CD4-positive, alpha-beta T cell (primary cell): ENCODE data around the gene TRERF1. TPM values are rescaled to one million over a fixed set of nuclear protein-coding genes. Genes with fewer than 3 reads are reported as not detected.
A peak's percentile ranks its signal among the peaks of the same experiment; 100 is the strongest.

Experiments used
- ATAC-seq: fragments of 200-7000 bp; cut with Tn5 transposase; one replicate; pipeline ENCODE4 v1.10.0; 2022; ENCODE audit warnings: mild to moderate bottlenecking; ENCODE audit not compliant: poor library complexity
- CTCF ChIA-PET: fragments of 350-600 bp; sonication (Branson Sonifier 250); formaldehyde crosslinking; loops from one replicate; lab custom pipeline; 2021; ENCODE audit warnings: antibody characterized with exemption, inconsistent platforms; lab: Charles Lee
- POLR2A ChIA-PET: fragments of 350-600 bp; sonication (Branson Sonifier 250); formaldehyde crosslinking; loops from one replicate; lab custom pipeline; 2021; ENCODE audit warnings: antibody characterized with exemption, inconsistent platforms; lab: Charles Lee
- DNase-seq, 14 experiments: peaks; one replicate each; pipeline ENCODE4 v3.0.0-alpha.2; 2013 to 2020; ENCODE audit warnings: mixed read lengths in 2 of 14
- H3K27ac ChIP-seq, 2 donors: one replicate each; pipeline versions ENCODE4 v1.5.1 to v1.7.0; 2013; ENCODE audit warnings: low read length in 2 of 2, low read depth in 1 of 2, mild to moderate bottlenecking in 1 of 2
- H3K27me3 ChIP-seq, 2 experiments: 1 replicate in 1 of 2; 2 replicates in 1 of 2; pipeline versions ENCODE4 v1.6.1 to v1.7.0; 2013; ENCODE audit warnings: low read length in 2 of 2, control low read depth in 1 of 2, mild to moderate bottlenecking in 1 of 2, moderate library complexity in 1 of 2; ENCODE audit not compliant: insufficient read depth in 2 of 2, control insufficient read depth in 1 of 2
- H3K36me3 ChIP-seq: one replicate; pipeline ENCODE4 v1.6.1; 2013; ENCODE audit warnings: low read length, control low read depth; ENCODE audit not compliant: insufficient read depth
- H3K4me1 ChIP-seq: one replicate; pipeline ENCODE4 v1.6.1; 2013; ENCODE audit warnings: low read length, control low read depth; ENCODE audit not compliant: insufficient read depth
- H3K4me3 ChIP-seq: one replicate; pipeline ENCODE4 v1.5.1; 2013; ENCODE audit warnings: mild to moderate bottlenecking, low read length, moderate library complexity
- H3K9me3 ChIP-seq, 2 experiments: 1 replicate in 1 of 2; 2 replicates in 1 of 2; pipeline versions ENCODE4 v1.6.1 to v1.7.0; 2013; ENCODE audit warnings: low read length in 2 of 2, mild to moderate bottlenecking in 2 of 2, control low read depth in 1 of 2, moderate library complexity in 1 of 2; ENCODE audit not compliant: control insufficient read depth in 1 of 2, insufficient read depth in 1 of 2
- H3K27ac Mint-ChIP-seq: one replicate; pipeline ENCODE4 v1.8.0; 2020; ENCODE audit warnings: mixed read lengths
- H3K27me3 Mint-ChIP-seq: one replicate; pipeline ENCODE4 v1.8.0; 2021; ENCODE audit warnings: mixed read lengths
- H3K36me3 Mint-ChIP-seq: one replicate; pipeline ENCODE4 v1.8.0; 2021; ENCODE audit warnings: low read depth, mixed read lengths
- H3K4me1 Mint-ChIP-seq: one replicate; pipeline ENCODE4 v1.8.0; 2021; ENCODE audit warnings: low read depth, mixed read lengths
- H3K4me3 Mint-ChIP-seq: one replicate; pipeline ENCODE4 v1.8.0; 2020; ENCODE audit warnings: mild to moderate bottlenecking, mixed read lengths
- H3K9me3 Mint-ChIP-seq: one replicate; pipeline ENCODE4 v1.8.0; 2020; ENCODE audit warnings: mixed read lengths
- intact Hi-C, 2 experiments: fragments of 100-400 bp; cut with DNase I in 1 of 2; cut with micrococcal nuclease in 1 of 2; formaldehyde crosslinking; loops; one replicate each; pipeline versions ENCODE4 v1.15.1 to v1.9.0; 2023 to 2025; cut with DNase I, micrococcal nuclease
- total RNA-seq, 174 experiments: library from RNA in 2 of 174; stranded (reverse) in 2 of 174; gene quantifications; one replicate each; pipeline ENCODE4 v1.2.3 and lab custom pipeline; 2021 to 2026
- TF ChIP-seq, protein P1 (sequence below): fragments of 200-600 bp; IDR thresholded peaks from one replicate; pipeline ENCODE4 v1.8.0; 2022; ENCODE audit warnings: antibody characterized with exemption, mild to moderate bottlenecking

The TRERF1 gene
- total RNA-seq, 2 experiments from 2014 or later: 31.0 to 31.7 TPM

DNA sequence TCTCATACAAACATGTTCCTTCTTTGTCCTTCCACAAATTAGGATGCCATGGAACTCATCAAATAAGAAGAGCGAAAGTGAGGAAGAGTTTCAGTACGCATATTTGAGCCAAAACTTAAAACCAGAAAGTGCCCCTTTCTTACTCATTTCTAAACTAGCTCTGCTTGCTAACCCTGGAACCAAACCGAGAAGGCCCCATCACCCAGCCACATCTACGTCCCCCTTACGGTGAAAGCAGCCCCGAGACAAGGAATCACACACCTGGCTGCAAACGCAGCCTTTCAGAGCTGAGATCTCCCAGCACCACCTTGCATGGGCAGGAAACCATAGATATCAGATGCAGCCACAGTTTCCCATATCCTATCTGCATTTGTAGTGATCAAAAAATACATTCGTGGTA lies 28.5 kb downstream of the TRERF1 start:
- peak overlapping the region in 1 of 2 donors; percentile 17 for H3K27ac ChIP-seq
- Mint-ChIP-seq H3K4me1 (peaks cover 76% of the 10 kb centered on the region), H3K4me3 (peak overlapping the region; percentile 88), H3K9me3 (no peaks in the 10 kb centered on the region), H3K27me3 (no peaks in the 10 kb centered on the region), H3K27ac (peak overlapping the region; percentile 76), H3K36me3 (peaks cover 6% of the 10 kb centered on the region)
- intact Hi-C loops: no loop called here
- TF ChIP-seq, protein P1, sequence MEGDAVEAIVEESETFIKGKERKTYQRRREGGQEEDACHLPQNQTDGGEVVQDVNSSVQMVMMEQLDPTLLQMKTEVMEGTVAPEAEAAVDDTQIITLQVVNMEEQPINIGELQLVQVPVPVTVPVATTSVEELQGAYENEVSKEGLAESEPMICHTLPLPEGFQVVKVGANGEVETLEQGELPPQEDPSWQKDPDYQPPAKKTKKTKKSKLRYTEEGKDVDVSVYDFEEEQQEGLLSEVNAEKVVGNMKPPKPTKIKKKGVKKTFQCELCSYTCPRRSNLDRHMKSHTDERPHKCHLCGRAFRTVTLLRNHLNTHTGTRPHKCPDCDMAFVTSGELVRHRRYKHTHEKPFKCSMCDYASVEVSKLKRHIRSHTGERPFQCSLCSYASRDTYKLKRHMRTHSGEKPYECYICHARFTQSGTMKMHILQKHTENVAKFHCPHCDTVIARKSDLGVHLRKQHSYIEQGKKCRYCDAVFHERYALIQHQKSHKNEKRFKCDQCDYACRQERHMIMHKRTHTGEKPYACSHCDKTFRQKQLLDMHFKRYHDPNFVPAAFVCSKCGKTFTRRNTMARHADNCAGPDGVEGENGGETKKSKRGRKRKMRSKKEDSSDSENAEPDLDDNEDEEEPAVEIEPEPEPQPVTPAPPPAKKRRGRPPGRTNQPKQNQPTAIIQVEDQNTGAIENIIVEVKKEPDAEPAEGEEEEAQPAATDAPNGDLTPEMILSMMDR: no peak
- H3K36me3 ChIP-seq: peaks cover 3% of the 10 kb centered on the region
- H3K9me3 ChIP-seq: no peaks in the 10 kb centered on the region
- no peaks in the 10 kb centered on the region for H3K27me3 ChIP-seq
- peak overlapping the region; percentile 43 for H3K4me3 ChIP-seq
- ChIA-PET POLR2A (interaction anchor here (0.9 to 2.9 kb wide), 9 partner anchors 18 to 141 kb away, joined by 3 to 21 read pairs (median 4); partner anchors contain the start of genes TRERF1 and UBR2), CTCF (interaction anchor here (0.8 to 1.8 kb wide), 5 partner anchors 8 to 49 kb away, joined by 3 to 4 read pairs (median 4); no protein-coding TSS in a partner anchor)
- ATAC-seq (peak; percentile 52), DNase-seq (peak in 1 of 14 experiments; percentile 30)
- H3K4me1 ChIP-seq: peaks cover 51% of the 10 kb centered on the region

DNA sequence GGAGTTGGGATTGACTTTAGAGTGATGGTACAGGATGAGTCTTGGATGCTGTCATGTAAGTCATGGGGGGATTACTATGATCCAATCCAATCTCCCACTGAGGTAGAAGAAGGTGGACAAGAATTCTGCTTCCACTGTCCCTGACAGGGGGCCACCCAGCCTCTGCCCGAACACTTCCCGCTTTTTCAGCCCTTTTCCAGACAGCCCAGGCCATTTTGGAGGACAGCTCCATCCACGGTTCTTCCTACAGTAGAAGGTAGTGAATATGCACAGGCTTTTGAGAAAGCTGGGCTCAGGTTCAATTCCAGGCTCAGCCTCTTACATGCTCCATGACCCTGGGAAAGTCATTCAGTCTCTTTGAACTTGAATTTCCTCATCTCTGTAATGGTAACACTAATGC lies 31.0 kb downstream of the TRERF1 start:
- ChIA-PET CTCF (interaction anchor here (1.0 kb wide), 1 partner anchor 7 kb away, joined by 3 read pairs; no protein-coding TSS in a partner anchor), POLR2A (interaction anchor here (1.2 to 3.0 kb wide), 2 partner anchors 21 to 32 kb away, joined by 4 to 11 read pairs; no protein-coding TSS in a partner anchor)
- no peak for DNase-seq
- no peaks in the 10 kb centered on the region for H3K9me3 Mint-ChIP-seq
- Histone ChIP-seq H3K4me3 (no peak overlapping the region), H3K36me3 (peaks cover 3% of the 10 kb centered on the region), H3K4me1 (peaks cover 52% of the 10 kb centered on the region), H3K9me3 (no peaks in the 10 kb centered on the region), H3K27me3 (no peaks in the 10 kb centered on the region), H3K27ac (no peak overlapping the region)
- H3K4me1 Mint-ChIP-seq: peaks cover 85% of the 10 kb centered on the region
- H3K4me3 Mint-ChIP-seq: no peak overlapping the region
- TF ChIP-seq, protein P1: no peak
- peaks cover 5% of the 10 kb centered on the region for H3K36me3 Mint-ChIP-seq
- intact Hi-C loops: no loop called here
- H3K27ac Mint-ChIP-seq: no peak overlapping the region
- no peaks in the 10 kb centered on the region for H3K27me3 Mint-ChIP-seq
- no peak for ATAC-seq

- intact Hi-C loops: loop anchor here in 1 of 2 experiments (5.0 kb wide), 2 partner anchors 33 to 52 kb away; partner anchors contain the start of gene TRERF1
- Mint-ChIP-seq H3K9me3 (no peaks in the 10 kb centered on the region), H3K4me1 (peaks cover 85% of the 10 kb centered on the region), H3K27me3 (no peaks in the 10 kb centered on the region), H3K27ac (peak overlapping the region; percentile 4), H3K36me3 (peaks cover 5% of the 10 kb centered on the region), H3K4me3 (no peak overlapping the region)
- H3K9me3 ChIP-seq: no peaks in the 10 kb centered on the region
- H3K4me1 ChIP-seq: peaks cover 45% of the 10 kb centered on the region
- CTCF ChIA-PET: interaction anchor here (0.6 to 1.6 kb wide), 6 partner anchors 9 to 128 kb away, joined by 3 to 5 read pairs (median 3); no protein-coding TSS in a partner anchor
- POLR2A ChIA-PET: interaction anchor here (1.0 to 3.0 kb wide), 4 partner anchors 22 to 33 kb away, joined by 4 to 11 read pairs (median 4); no protein-coding TSS in a partner anchor
- TF ChIP-seq, protein P1: no peak
- no peak overlapping the region for H3K27ac ChIP-seq
- H3K36me3 ChIP-seq: peaks cover 3% of the 10 kb centered on the region
- DNase-seq (no peak), ATAC-seq (no peak)
- H3K27me3 ChIP-seq: no peaks in the 10 kb centered on the region
- no peak overlapping the region for H3K4me3 ChIP-seq
These were observed 32.0 kb downstream of the TRERF1 start for GRCh38 chr6:42419490-42420280.
